DOHH2 (cell line): Measurements from ENCODE around the gene DEFB125.

Experiments
- H3F3A ChIP-seq: fragments of 200-600 bp; sonication (generic), shearing (Covaris generic); 2 replicates; pipeline ENCODE4 v1.6.0; 2016; ENCODE audit warnings: antibody characterized with exemption, mild to moderate bottlenecking; ENCODE audit not compliant: control insufficient read depth, insufficient read depth
- H3K27ac ChIP-seq: fragments of 200-600 bp; sonication (generic); 2 replicates; pipeline ENCODE4 v1.5.1; 2014; ENCODE audit warnings: low read depth, mild to moderate bottlenecking, low read length, moderate library complexity
- H3K27me3 ChIP-seq: fragments of 200-600 bp; sonication (generic); 2 replicates; pipeline ENCODE4 v1.6.1; 2014; ENCODE audit warnings: mild to moderate bottlenecking, low read length, mixed read lengths; ENCODE audit not compliant: control insufficient read depth
- H3K36me3 ChIP-seq: fragments of 200-600 bp; sonication (generic); 2 replicates; pipeline ENCODE4 v1.6.1; 2014; ENCODE audit warnings: mild to moderate bottlenecking, low read length, moderate library complexity, mixed read lengths; ENCODE audit not compliant: control insufficient read depth
- H3K4me1 ChIP-seq: fragments of 200-600 bp; sonication (generic); 2 replicates; pipeline ENCODE4 v1.6.1; 2014; ENCODE audit warnings: mild to moderate bottlenecking, low read length, mixed read lengths; ENCODE audit not compliant: control insufficient read depth
- H3K4me2 ChIP-seq: fragments of 200-600 bp; sonication (generic); 2 replicates; pipeline ENCODE4 v1.6.0; 2014; ENCODE audit warnings: mild to moderate bottlenecking, low read length, moderate library complexity
- H3K4me3 ChIP-seq: fragments of 200-600 bp; sonication (generic); 2 replicates; pipeline ENCODE4 v1.5.1; 2014; ENCODE audit warnings: mild to moderate bottlenecking, low read length, mixed read lengths
- H3K79me2 ChIP-seq: fragments of 200-600 bp; sonication (generic); 2 replicates; pipeline ENCODE4 v1.6.1; 2014; ENCODE audit warnings: mild to moderate bottlenecking, low read length, mixed read lengths; ENCODE audit not compliant: control insufficient read depth
- H3K9me2 ChIP-seq: fragments of 200-600 bp; sonication (generic); replicated peaks from 2 replicates; pipeline ENCODE4 v1.6.1; 2014; ENCODE audit warnings: mild to moderate bottlenecking, low read length, mixed read lengths; ENCODE audit not compliant: control insufficient read depth
- H3K9me3 ChIP-seq: fragments of 200-600 bp; sonication (generic); 2 replicates; pipeline ENCODE4 v1.6.1; 2014; ENCODE audit warnings: antibody characterized with exemption, low read length, mixed read lengths; ENCODE audit not compliant: control insufficient read depth, insufficient read depth
- H4K20me1 ChIP-seq: fragments of 200-600 bp; sonication (generic); 2 replicates; pipeline ENCODE4 v1.6.0; 2014; ENCODE audit warnings: low read depth, mild to moderate bottlenecking, antibody characterized with exemption, low read length, moderate library complexity; ENCODE audit not compliant: control insufficient read depth, insufficient read depth
- CTCF ChIP-seq: fragments of 200-600 bp; sonication (generic); IDR thresholded peaks from one replicate; pipeline ENCODE4 v1.5.1; 2014; ENCODE audit warnings: antibody characterized with exemption, mild to moderate bottlenecking, low read depth, low read length; ENCODE audit not compliant: poor library complexity, severe bottlenecking
- EZH2phosphoT487 ChIP-seq: fragments of 200-600 bp; sonication (generic); IDR thresholded peaks from 2 replicates; pipeline ENCODE4 v1.6.1; 2017; ENCODE audit warnings: borderline replicate concordance, mild to moderate bottlenecking, antibody characterized with exemption, low read length, moderate library complexity, mixed read lengths

DEFB125 gene

DNA sequence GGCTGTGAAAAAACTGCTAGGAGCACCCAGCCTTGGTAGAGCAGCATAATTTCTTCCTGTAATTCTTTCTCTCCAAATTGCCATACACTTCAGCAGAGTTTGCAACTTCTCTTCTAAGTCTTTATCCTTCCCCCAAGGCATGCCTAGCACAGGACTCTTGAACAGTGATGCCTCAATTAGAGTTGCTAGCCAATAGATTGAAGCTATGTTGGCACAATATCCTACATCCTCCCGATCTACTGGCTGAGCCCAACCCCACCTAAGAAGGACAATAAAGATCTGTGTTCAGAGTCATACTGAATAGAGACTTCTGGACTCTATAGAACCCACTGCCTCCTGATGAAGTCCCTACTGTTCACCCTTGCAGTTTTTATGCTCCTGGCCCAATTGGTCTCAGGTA lies 54.8 kb downstream of the DEFB125 start, which contains the start of gene DEFB126:
Gene DEFB126, plus strand, starts transcription at position 301 of the 400 bp plus-strand sequence. Its CDS starts 39 bp downstream, at position 340.
- H3K27me3 ChIP-seq, result peaks cover 19% of the 10 kb centered on the region
- H3K79me2 ChIP-seq, result no peaks in the 10 kb centered on the region
- no peaks in the 10 kb centered on the region for H3K36me3 ChIP-seq
- H4K20me1 ChIP-seq, result no peaks in the 10 kb centered on the region
- TF ChIP-seq CTCF (no peak), EZH2phosphoT487 (no peak)
- no peaks in the 10 kb centered on the region for H3F3A ChIP-seq
- no peak within 1 kb of the TSS for H3K4me2 ChIP-seq
- no peaks in the 10 kb centered on the region; the same call in 1 of the 2 replicates for H3K9me3 ChIP-seq
- no peak within 1 kb of the TSS for H3K27ac ChIP-seq
- H3K9me2 ChIP-seq, result no peaks in the 10 kb centered on the region
- H3K4me1 ChIP-seq, result no peaks in the 10 kb centered on the region
- no peak within 1 kb of the TSS for H3K4me3 ChIP-seq

- TF ChIP-seq EZH2phosphoT487, result no peak
- no peak for TF ChIP-seq CTCF
- H3F3A ChIP-seq, result no peaks in the 10 kb centered on the region
- no peak overlapping the region for H3K27ac ChIP-seq
- no peaks in the 10 kb centered on the region for H3K4me1 ChIP-seq
- no peaks in the 10 kb centered on the region for H3K9me3 ChIP-seq
- H3K79me2 ChIP-seq, result no peaks in the 10 kb centered on the region
- no peaks in the 10 kb centered on the region for H4K20me1 ChIP-seq
- H3K9me2 ChIP-seq, result no peaks in the 10 kb centered on the region
- no peaks in the 10 kb centered on the region for H3K36me3 ChIP-seq
- no peak overlapping the region for H3K4me3 ChIP-seq
- no peak overlapping the region for H3K4me2 ChIP-seq
- H3K27me3 ChIP-seq, result peaks cover 17% of the 10 kb centered on the region
Observed at GRCh38 chr20:145877-146276, 58.4 kb downstream of the DEFB125 start.
